GM12878 (cell line): ENCODE data around the gene MAMDC2. TPM values are rescaled to one million over a fixed set of nuclear protein-coding genes. Genes with fewer than 3 reads are reported as not detected.

Experiments used
- ATAC-seq: fragments of 200-7000 bp; cut with Tn5 transposase; 3 replicates; pipeline ENCODE4 v1.9.1; 2020; ENCODE audit warnings: mild to moderate bottlenecking, moderate library complexity
- BruUV-seq: library from RNA; stranded (reverse); fragments of 400-500 nt; replicated peaks from 2 replicates; lab custom pipeline; 2021; lab: Mats Ljungman, UMichigan
- CTCF ChIA-PET: fragments of 300-600 bp; sonication (Branson Sonifier 250); formaldehyde crosslinking; extraction: SDS; loops from one replicate; lab custom pipeline; 2021; ENCODE audit warnings: inconsistent platforms; lab: Yijun Ruan, JAX
- POLR2A ChIA-PET: fragments of 350-600 bp; formaldehyde crosslinking; extraction: SDS; loops from one replicate; lab custom pipeline; 2021; ENCODE audit warnings: inconsistent platforms; lab: Charles Lee
- RAD21 ChIA-PET: fragments of 300-600 bp; sonication (Branson Sonifier 250); formaldehyde crosslinking; loops from one replicate; lab custom pipeline; 2023; ENCODE audit warnings: antibody characterized with exemption; ENCODE audit not compliant: unreplicated experiment; lab: Charles Lee
- SMC1A ChIA-PET: fragments of 300-600 bp; sonication (Branson Sonifier 250); formaldehyde crosslinking; loops from one replicate; lab custom pipeline; 2023; ENCODE audit not compliant: unreplicated experiment, uncharacterized antibody; lab: Charles Lee
- DNase-seq: peaks from one replicate; pipeline ENCODE4 v3.0.0-alpha.2; 2011; ENCODE audit warnings: low read depth, low spot score
- FAIRE-seq: peaks from 3 replicates; lab custom pipeline; 2011; peaks lifted over from hg19 to GRCh38; lab: Jason Lieb, UNC
- H2AFZ ChIP-seq: 2 replicates; pipeline ENCODE4 v1.6.0; 2011; ENCODE audit warnings: low read depth, low read length, control low read depth; ENCODE audit not compliant: control insufficient read depth
- H3K27ac ChIP-seq: 2 replicates; pipeline ENCODE4 v1.5.1; 2011; ENCODE audit warnings: control low read depth; ENCODE audit not compliant: control insufficient read depth, insufficient read depth
- H3K27me3 ChIP-seq, 2 experiments: replicated peaks in 1 of 2; 2 replicates each; pipeline versions ENCODE4 v1.6.0 to v1.6.1; 2011; ENCODE audit warnings: low read length in 1 of 2; ENCODE audit not compliant: control insufficient read depth in 2 of 2, insufficient read depth in 2 of 2
- H3K36me3 ChIP-seq, 2 experiments: 2 replicates each; pipeline ENCODE4 v1.5.1; 2011; ENCODE audit warnings: low read length in 1 of 2; ENCODE audit not compliant: control insufficient read depth in 2 of 2, insufficient read depth in 2 of 2
- H3K4me1 ChIP-seq: 2 replicates; pipeline ENCODE4 v1.6.1; 2011; ENCODE audit warnings: mild to moderate bottlenecking, low read length, moderate library complexity, mixed read lengths; ENCODE audit not compliant: control insufficient read depth, insufficient read depth
- H3K4me2 ChIP-seq: 2 replicates; pipeline ENCODE4 v1.6.0; 2011; ENCODE audit warnings: control low read depth; ENCODE audit not compliant: control insufficient read depth, insufficient read depth
- H3K4me3 ChIP-seq: fragments of 200-600 bp; sonication (generic); 2 replicates; pipeline ENCODE4 v1.5.1; 2016
- H3K79me2 ChIP-seq: 2 replicates; pipeline ENCODE4 v1.6.0; 2011; ENCODE audit warnings: low read length; ENCODE audit not compliant: control insufficient read depth, insufficient read depth
- H3K9ac ChIP-seq: 2 replicates; pipeline ENCODE4 v1.8.0; 2011; ENCODE audit warnings: low read length, control low read depth, mixed read lengths; ENCODE audit not compliant: control insufficient read depth, insufficient read depth
- H3K9me3 ChIP-seq: replicated peaks from 3 replicates; pipeline ENCODE4 v1.5.1; 2011; ENCODE audit warnings: mild to moderate bottlenecking, low read length; ENCODE audit not compliant: control insufficient read depth, insufficient read depth
- H4K20me1 ChIP-seq: 2 replicates; pipeline ENCODE4 v1.6.0; 2011; ENCODE audit not compliant: control insufficient read depth, insufficient read depth
- CHD1 ChIP-seq: IDR thresholded peaks from 2 replicates; pipeline ENCODE4 v1.6.1; 2012; ENCODE audit warnings: low read depth, low read length, improper control_type of control experiment
- CREB1 ChIP-seq: IDR thresholded peaks from 2 replicates; pipeline ENCODE4 v1.6.1; 2012; ENCODE audit warnings: low read depth, mild to moderate bottlenecking, inconsistent platforms
- EED ChIP-seq: sonication (generic); IDR thresholded peaks from 2 replicates; pipeline ENCODE4 v1.6.1; 2016; ENCODE audit warnings: antibody characterized with exemption, low read depth
- EZH2 ChIP-seq: IDR thresholded peaks from 2 replicates; pipeline ENCODE4 v1.6.1; 2012; ENCODE audit warnings: low read depth, mild to moderate bottlenecking, control low read depth, inconsistent platforms, low read length, borderline replicate concordance; ENCODE audit not compliant: control insufficient read depth
- JUND ChIP-seq: IDR thresholded peaks from 2 replicates; pipeline ENCODE4 v1.6.1; 2012; ENCODE audit warnings: low read depth, mild to moderate bottlenecking, low read length, improper control_type of control experiment, moderate library complexity
- MEF2A ChIP-seq: IDR thresholded peaks from 2 replicates; pipeline ENCODE4 v1.6.1; 2011; ENCODE audit warnings: low read depth, mild to moderate bottlenecking, low read length, moderate library complexity; ENCODE audit not compliant: insufficient read depth
- MTA2 ChIP-seq: fragments of 450-650 bp; IDR thresholded peaks from 2 replicates; pipeline ENCODE4 v1.6.1; 2016; ENCODE audit warnings: low read depth, mild to moderate bottlenecking, moderate library complexity
- MYC ChIP-seq: IDR thresholded peaks from 2 replicates; pipeline ENCODE4 v1.6.1; 2011; ENCODE audit warnings: mild to moderate bottlenecking, low read length, moderate library complexity, inconsistent platforms; ENCODE audit not compliant: insufficient read depth, insufficient replicate concordance, insufficient read length, severe bottlenecking
- NFIC ChIP-seq: IDR thresholded peaks from 2 replicates; pipeline ENCODE4 v1.6.1; 2012; ENCODE audit warnings: low read depth, mild to moderate bottlenecking, inconsistent platforms, low read length, moderate library complexity
- NFYB ChIP-seq: IDR thresholded peaks from 2 replicates; pipeline ENCODE4 v1.6.1; 2011; ENCODE audit warnings: low read depth, mild to moderate bottlenecking, low read length, improper control_type of control experiment, moderate library complexity; ENCODE audit not compliant: insufficient read depth
- PML ChIP-seq: IDR thresholded peaks from 2 replicates; pipeline ENCODE4 v1.6.1; 2012; ENCODE audit warnings: low read length, inconsistent platforms
- RBBP5 ChIP-seq: fragments of 200-600 bp; sonication (generic); conservative IDR thresholded peaks from 2 replicates; pipeline ENCODE4 v1.6.1; 2016
- SREBF2 ChIP-seq: IDR thresholded peaks from 2 replicates; pipeline ENCODE4 v1.6.1; 2012; ENCODE audit warnings: mild to moderate bottlenecking, low read length
- SUZ12 ChIP-seq: fragments of 200-600 bp; sonication (generic); IDR thresholded peaks from one replicate; pipeline ENCODE4 v1.6.1; 2018; ENCODE audit warnings: antibody characterized with exemption, mild to moderate bottlenecking; ENCODE audit not compliant: unreplicated experiment
- TCF12 ChIP-seq: IDR thresholded peaks from 2 replicates; pipeline ENCODE4 v1.6.1; 2011; ENCODE audit warnings: low read depth, mild to moderate bottlenecking, low read length
- ZNF622 ChIP-seq: fragments of 450-650 bp; IDR thresholded peaks from 2 replicates; pipeline ENCODE4 v1.6.1; 2017; ENCODE audit warnings: mild to moderate bottlenecking, inconsistent platforms
- WGBS: methylation state at CpG from one replicate; pipeline ENCODE4 v1.1.6; 2016; ENCODE audit warnings: low lambda C conversion rate; ENCODE audit not compliant: insufficient replicate concordance, insufficient coverage; ENCODE audit errors: missing lambda C conversion rate; 5-methylcytosine and 5-hydroxymethylcytosine counted together
- in situ Hi-C: fragments of 300-500 bp; cut with MboI; formaldehyde crosslinking; loops from 9 replicates; pipeline ENCODE4 v1.14.3; 2018; ENCODE audit warnings: mixed read lengths
- intact Hi-C: fragments of 100-400 bp; cut with micrococcal nuclease; formaldehyde crosslinking; loops from one replicate; pipeline ENCODE4 v1.14.2; 2022; ENCODE audit not compliant: unreplicated experiment
- polyA plus RNA-seq, 11 experiments: library from polyadenylated mRNA; depleted of rRNA in 4 of 11; unstranded in 6 of 11; stranded (reverse) in 5 of 11; fragments of >200 nt; fragmentation: Nextera tagmentation in 4 of 11; fragmentation: Illumina TruSeq in 1 of 11; extraction: Ambion mirVana in 4 of 11; extraction: Trizol in 1 of 11; gene quantifications; 1 replicate in 1 of 11; 2 replicates in 10 of 11; pipeline versions ENCODE4 v1.2.1 to v1.2.3, GENCODE V29; 2011 to 2016; ENCODE audit warnings: inconsistent platforms in 2 of 11, missing spikeins in 2 of 11, low read depth in 1 of 11
- total RNA-seq, 4 experiments: library from RNA; depleted of rRNA in 3 of 4; stranded (reverse); fragments of >200 nt in 3 of 4; fragmentation: Illumina TruSeq in 1 of 4; extraction: Trizol in 1 of 4; gene quantifications; 2 replicates each; pipeline versions ENCODE4 v1.2.1 to v1.2.3, GENCODE V29; 2013 to 2021
- TF ChIP-seq, protein P1 (sequence below): fragments of 450-650 bp; IDR thresholded peaks from 2 replicates; pipeline ENCODE4 v1.6.1; 2017; ENCODE audit warnings: mild to moderate bottlenecking, moderate library complexity

The MAMDC2 gene
- total and polyA plus RNA-seq, 10 of the 15 experiments (the other 5 are each of a cell fraction or from before 2014, with no cell fraction given): 0.01 to 0.09 TPM; not detected in 8

- H3K36me3 ChIP-seq: no peaks in the 10 kb centered on the region
- no peaks in the 10 kb centered on the region for H3K4me1 ChIP-seq
- DNase-seq: no peak
- TF ChIP-seq MEF2A (no peak), MTA2 (no peak), TCF12 (no peak), SUZ12 (no peak), JUND (no peak), NFYB (no peak), EED (no peak), MYC (no peak), SREBF2 (no peak), RBBP5 (no peak), EZH2 (no peak), CHD1 (no peak), NFIC (no peak), ZNF622 (no peak), PML (no peak), CREB1 (no peak)
- TF ChIP-seq, protein P1, sequence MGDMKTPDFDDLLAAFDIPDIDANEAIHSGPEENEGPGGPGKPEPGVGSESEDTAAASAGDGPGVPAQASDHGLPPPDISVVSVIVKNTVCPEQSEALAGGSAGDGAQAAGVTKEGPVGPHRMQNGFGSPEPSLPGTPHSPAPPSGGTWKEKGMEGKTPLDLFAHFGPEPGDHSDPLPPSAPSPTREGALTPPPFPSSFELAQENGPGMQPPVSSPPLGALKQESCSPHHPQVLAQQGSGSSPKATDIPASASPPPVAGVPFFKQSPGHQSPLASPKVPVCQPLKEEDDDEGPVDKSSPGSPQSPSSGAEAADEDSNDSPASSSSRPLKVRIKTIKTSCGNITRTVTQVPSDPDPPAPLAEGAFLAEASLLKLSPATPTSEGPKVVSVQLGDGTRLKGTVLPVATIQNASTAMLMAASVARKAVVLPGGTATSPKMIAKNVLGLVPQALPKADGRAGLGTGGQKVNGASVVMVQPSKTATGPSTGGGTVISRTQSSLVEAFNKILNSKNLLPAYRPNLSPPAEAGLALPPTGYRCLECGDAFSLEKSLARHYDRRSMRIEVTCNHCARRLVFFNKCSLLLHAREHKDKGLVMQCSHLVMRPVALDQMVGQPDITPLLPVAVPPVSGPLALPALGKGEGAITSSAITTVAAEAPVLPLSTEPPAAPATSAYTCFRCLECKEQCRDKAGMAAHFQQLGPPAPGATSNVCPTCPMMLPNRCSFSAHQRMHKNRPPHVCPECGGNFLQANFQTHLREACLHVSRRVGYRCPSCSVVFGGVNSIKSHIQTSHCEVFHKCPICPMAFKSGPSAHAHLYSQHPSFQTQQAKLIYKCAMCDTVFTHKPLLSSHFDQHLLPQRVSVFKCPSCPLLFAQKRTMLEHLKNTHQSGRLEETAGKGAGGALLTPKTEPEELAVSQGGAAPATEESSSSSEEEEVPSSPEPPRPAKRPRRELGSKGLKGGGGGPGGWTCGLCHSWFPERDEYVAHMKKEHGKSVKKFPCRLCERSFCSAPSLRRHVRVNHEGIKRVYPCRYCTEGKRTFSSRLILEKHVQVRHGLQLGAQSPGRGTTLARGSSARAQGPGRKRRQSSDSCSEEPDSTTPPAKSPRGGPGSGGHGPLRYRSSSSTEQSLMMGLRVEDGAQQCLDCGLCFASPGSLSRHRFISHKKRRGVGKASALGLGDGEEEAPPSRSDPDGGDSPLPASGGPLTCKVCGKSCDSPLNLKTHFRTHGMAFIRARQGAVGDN: no peak
- no peaks in the 10 kb centered on the region for H3K9me3 ChIP-seq
- ChIA-PET POLR2A (no interaction called here), RAD21 (no interaction called here), SMC1A (no interaction called here), CTCF (no interaction called here)
- no peak for FAIRE-seq
- no peak overlapping the region for H2AFZ ChIP-seq
- 0% methylated on average over 1 of the region's 1 CpG for WGBS
- no peak overlapping the region for H3K4me2 ChIP-seq
- intact Hi-C loops (loop anchor here (10.0 kb wide), 1 partner anchor 62 kb away; no protein-coding TSS in a partner anchor), in situ Hi-C loops (no loop called here)
- no peaks in the 10 kb centered on the region for H4K20me1 ChIP-seq
- no peak overlapping the region for H3K4me3 ChIP-seq
- no peak overlapping the region for H3K27ac ChIP-seq
- no peak overlapping the region for H3K9ac ChIP-seq
- no peak for ATAC-seq
- no peaks in the 10 kb centered on the region for H3K27me3 ChIP-seq
- no peaks in the 10 kb centered on the region for H3K79me2 ChIP-seq
- no TSS peak for BruUV-seq
Observed at GRCh38 chr9:70172532-70172931, 128.9 kb downstream of the MAMDC2 start.
